H1 (cell line): ENCODE results near the gene CAPZB. TPM values are rescaled to one million over a fixed set of nuclear protein-coding genes. Genes with fewer than 3 reads are reported as not detected.

ENCODE experiments used
- ASH2L ChIP-seq: fragments of 200-600, 300-600 bp; sonication (generic); IDR thresholded peaks from one replicate; pipeline ENCODE4 v1.7.1; 2017; ENCODE audit warnings: low read length
- EP300 ChIP-seq, 2 experiments: IDR thresholded peaks; 1 replicate in 1 of 2; 2 replicates in 1 of 2; pipeline ENCODE4 v1.6.1; 2011 to 2012; ENCODE audit warnings: low read depth in 2 of 2, low read length in 2 of 2, mild to moderate bottlenecking in 2 of 2, borderline replicate concordance in 1 of 2, inconsistent platforms in 1 of 2, moderate library complexity in 1 of 2
- HDAC2 ChIP-seq, 2 experiments: fragments of 300-600 bp in 1 of 2; sonication (generic) in 1 of 2; IDR thresholded peaks; 2 replicates each; pipeline ENCODE4 v1.6.1; 2011 to 2012; ENCODE audit warnings: low read depth in 2 of 2, low read length in 2 of 2, mild to moderate bottlenecking in 2 of 2, moderate library complexity in 2 of 2, borderline replicate concordance in 1 of 2, inconsistent platforms in 1 of 2
- NANOG ChIP-seq: IDR thresholded peaks from 2 replicates; pipeline ENCODE4 v1.6.1; 2011; ENCODE audit warnings: low read length, low read depth, mild to moderate bottlenecking, inconsistent platforms; ENCODE audit not compliant: insufficient read depth, poor library complexity, severe bottlenecking
- RBBP5 ChIP-seq: IDR thresholded peaks from 2 replicates; pipeline ENCODE4 v1.7.1; 2012; ENCODE audit warnings: low read depth, mild to moderate bottlenecking, inconsistent platforms, low read length, moderate library complexity, borderline replicate concordance
- SP1 ChIP-seq: IDR thresholded peaks from 2 replicates; pipeline ENCODE4 v1.6.1; 2011; ENCODE audit warnings: low read depth, low read length
- polyA plus RNA-seq, 7 experiments: library from polyadenylated mRNA; depleted of rRNA in 3 of 7; stranded (reverse) in 5 of 7; unstranded in 2 of 7; fragments of >200 nt in 5 of 7; fragments of 200-250 nt in 2 of 7; gene quantifications; 1 replicate in 5 of 7; 2 replicates in 1 of 7; 4 replicates in 1 of 7; pipeline versions ENCODE4 v1.2.1 to v1.2.3, GENCODE V29; 2011 to 2013; ENCODE audit warnings: missing spikeins in 2 of 7, mixed read lengths in 2 of 7
- total RNA-seq: library from RNA; stranded (reverse); fragmentation: NEBNext Ultra II Directional; extraction: Animal tissue kit (Norgen Biotek cat#: 25700); gene quantifications from 2 replicates; pipeline ENCODE4 v1.2.1, GENCODE V29; 2021

CAPZB gene
- total and polyA plus RNA-seq, 2 of the 8 experiments (the other 6 are each of a cell fraction or from before 2014, with no cell fraction given): 162 to 371 TPM

DNA sequence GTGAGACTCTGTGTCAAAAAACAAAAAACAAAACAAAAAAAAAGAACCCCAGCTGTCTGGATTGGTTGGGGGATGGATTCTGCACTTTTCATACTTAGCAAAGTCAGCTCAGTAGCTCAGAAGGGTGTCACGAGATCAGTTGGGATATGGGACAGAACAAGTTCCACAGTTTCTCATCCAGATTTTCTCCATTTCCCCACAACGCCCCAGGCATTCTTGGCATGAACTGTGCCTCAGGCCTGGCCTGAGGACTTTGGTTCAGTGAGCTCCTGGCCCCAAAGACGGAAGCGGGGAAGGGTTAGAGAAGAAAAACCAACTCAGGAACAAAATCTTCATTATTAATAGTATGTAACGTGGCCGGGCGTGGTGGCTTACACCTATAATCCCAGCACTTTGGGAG lies 175.3 kb downstream of the CAPZB start (continued):
- TF ChIP-seq HDAC2 (IDR thresholded peaks at IDR 0.05; ENCODE audit: borderline replicate concordance in 1 of 2, low read depth in 2 of 2, low read length in 2 of 2) (no peak), EP300 (IDR thresholded peaks at IDR 0.05; ENCODE audit: borderline replicate concordance in 1 of 2, low read depth in 2 of 2, low read length in 2 of 2) (no peak), SP1 (no peak), RBBP5 (no peak), NANOG (no peak), ASH2L (no peak)
